T-helper 9 cell (primary cell): ENCODE data around the gene MYCBP.

Experiments used
- DNase-seq: peaks from one replicate; pipeline ENCODE4 v3.0.0-alpha.2; 2020

The MYCBP gene

DNA sequence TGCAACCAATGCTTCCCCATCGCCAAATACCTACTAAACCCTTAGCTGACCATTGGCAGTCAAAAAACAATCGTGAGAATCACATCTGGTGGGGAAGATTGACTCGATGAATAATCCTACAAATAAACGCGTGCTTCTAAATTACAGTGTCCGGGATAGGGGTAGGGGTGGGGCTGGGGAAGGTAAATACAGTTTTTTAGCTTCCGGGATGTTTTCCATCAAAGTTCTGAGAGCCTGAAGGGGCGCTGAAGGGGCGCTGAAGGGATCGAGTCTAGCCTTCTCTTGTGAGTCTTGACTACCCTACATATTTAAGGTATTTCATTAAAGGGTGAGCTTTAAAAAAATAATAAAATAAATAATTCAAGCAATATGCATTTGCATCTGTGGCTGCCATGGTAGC, 54.1 kb downstream of the MYCBP start:
- no peak for DNase-seq

DNA sequence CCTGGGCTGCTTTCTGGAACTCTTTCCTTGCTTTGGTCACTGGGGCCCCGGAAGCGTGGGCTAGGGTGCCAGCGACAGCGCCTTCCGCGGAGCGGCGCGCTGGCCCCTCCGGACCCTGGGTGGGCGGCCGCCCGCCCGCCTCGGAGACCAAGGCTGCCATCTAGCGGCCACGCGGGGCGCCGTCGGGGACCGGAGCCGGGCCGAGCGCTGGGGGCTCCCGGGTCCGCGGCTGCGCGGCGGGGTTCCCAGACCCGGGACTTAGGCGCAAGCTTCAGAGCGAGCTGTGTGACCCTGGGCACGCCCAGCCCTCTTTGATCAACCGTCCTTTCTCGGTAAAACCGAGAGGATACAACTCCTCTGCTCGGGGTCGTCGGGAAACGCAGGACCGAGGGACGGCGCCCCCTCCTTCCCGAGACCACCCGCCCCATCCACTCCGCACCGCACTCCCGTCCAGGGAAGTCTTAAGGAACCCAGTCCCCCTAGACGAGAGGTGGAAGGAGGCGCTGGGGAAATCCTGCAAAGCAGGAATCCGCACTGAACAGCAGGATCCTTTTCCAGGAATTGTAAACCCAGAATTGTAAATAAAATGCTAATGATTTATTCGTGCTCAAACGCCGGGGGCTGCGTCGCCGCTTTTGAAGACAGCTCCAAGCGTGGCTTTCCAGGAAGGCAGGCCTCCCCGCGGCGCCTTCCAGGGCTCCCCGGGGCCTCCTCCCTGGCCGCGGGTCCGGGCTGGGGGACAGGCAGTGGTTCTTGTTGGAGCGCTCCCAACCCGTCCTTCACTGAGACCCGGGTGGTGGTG, 54.8 kb downstream of the MYCBP start:
- peak; percentile 37 for DNase-seq

DNA sequence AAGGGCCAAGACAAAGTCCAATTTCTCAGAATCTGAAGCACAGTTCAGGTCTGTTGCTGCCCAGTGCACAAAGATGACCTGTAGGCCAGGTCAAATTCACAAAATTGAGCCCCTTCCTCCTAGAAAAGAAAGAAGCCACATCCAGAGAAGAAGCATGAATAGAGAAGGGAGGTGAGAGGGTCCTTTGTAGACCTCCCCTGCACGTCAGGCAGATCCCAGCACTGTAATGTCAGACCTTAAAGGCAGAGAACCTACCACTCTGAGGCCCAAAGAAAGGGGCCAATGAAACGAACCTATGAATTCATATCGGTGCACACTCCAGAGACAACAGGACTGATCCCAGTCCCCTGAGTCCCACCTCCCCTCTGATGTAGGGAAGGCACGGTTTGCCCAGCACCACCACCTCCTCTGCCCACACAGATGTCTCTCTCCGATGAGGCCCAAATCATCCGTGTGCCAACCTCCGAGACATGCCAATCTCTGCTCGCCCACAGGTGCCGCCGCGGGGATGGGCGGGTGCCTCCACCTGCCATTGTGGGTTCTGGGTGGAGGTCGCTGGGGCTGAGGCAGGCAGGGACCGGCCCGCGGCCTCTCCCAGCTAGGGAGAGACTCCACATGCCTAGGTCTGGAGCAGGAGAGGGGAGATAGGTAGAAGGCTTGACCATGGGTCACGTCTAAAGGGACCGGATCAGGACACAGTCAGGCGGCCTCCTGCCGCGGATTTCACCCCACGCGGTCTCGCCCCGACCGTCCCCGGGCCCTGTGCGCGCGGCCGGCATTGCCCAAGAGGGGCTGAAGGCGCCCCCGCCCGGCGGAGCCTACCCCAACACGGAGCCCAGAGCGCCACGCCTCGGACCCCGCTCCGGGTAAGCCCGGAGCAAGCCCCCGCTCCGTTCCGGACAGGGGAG, 55.6 kb downstream of the MYCBP start:
- DNase-seq: no peak

DNA sequence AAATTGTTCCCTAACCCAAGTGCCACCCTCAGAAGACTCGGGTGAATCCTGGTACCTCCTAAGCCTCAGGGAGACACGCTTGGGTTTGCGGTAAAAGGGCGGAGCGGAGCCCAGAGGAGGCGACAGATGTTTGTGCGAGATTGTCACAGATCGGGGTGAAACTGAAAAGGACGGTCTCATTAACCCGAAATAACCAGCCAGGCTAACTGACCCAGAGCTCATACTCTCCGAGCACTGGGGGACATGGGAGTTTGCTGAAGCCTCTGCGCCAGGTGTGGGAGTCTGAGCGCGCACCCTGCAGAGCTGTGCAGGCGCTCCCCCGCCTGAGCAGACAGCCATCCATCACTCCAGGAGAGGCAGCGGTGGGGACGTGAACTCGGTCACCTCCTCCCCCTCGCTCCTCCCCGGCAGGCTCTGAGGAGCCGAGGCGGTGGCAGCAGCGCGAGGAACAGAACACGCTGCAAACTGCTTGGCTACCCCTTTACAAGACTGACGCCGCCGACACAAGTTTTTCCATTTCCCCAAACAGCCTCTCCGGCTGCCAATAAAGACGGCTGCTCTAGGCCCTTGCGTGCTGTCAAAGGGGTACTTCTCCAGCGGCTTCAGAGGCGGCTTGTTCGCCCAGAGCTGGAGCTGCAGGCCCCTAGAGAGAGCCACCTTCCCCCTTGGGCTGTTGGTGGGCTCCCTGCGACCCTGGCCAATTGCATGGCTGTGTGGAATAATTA, 57.1 kb downstream of the MYCBP start:
- DNase-seq: no peak

DNA sequence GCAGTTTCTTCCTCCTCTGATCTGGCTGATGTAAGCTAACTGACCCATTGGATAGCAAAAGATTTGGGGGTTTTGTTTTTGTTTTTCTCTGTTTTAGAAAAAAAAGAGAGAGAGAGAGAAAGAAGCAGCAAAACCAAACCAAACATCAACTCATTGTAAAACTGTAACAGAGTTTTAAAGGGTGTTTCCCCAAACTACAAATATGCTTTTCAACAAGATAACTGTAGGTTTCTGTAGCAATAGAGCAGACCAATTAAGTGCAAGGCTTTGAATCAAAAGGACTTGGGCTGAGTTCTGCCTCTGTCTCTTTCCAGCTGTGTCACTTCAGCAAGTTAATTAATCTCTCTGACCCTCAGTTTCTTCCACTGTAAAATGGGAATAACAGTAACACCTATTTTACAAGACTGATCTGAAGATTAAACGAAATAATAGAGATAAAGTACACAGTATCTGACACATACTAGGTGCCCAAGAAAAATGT, 58.1 kb downstream of the MYCBP start:
- DNase-seq: no peak

DNA sequence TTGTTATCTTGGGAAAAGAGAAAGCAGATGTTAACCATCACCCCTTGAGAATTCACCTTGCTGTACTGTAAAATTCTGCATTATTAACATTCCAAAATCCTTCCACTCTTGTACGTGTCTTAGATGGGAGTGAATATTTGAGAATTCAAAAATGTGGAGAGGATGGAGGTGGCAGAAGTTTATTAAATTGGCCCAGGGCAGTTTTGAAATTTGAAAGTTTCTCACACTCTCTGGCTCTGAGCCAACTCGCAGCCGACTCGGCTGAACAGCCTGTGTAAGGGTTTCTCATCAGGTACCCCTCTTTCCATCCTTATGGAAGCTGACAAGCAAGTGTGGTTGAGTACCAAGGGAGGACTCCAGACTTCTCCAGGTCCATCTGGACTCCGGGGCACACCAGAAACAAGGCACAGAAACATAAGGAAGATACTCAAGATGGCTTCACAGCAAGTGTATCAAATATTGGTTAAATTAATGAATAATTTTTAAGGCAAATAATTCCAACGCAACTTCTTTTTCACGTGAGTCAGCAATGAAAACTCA, 58.6 kb downstream of the MYCBP start:
- no peak for DNase-seq

DNA sequence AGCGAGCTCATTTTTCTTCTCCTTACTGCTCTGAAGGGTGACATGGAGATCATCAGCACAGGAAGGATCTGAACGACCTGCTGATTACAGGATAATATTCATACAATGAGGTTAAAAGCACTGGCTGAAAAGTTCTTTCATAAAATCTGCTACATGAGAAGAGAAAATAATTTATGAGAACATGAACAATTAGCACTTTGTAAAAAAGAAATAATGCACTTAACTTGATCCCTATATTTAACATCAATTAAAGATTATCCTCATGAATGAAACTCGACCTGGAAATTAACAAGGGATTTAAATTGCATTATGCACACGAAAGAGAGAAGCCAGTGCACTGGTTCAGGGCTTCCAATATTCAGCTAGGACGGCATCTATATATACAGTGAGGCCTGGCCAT, 60.2 kb downstream of the MYCBP start:
- DNase-seq: no peak
